ENCODE results near the gene TSPYL1.
A peak's percentile ranks its signal among the peaks of the same experiment; 100 is the strongest.

TSPYL1 gene

GRCh38 chr6:116277124-116277523, 2.6 kb downstream of the TSPYL1 start:
- no peak for TF ChIP-seq ZNF8 (CRISPR knock-in tag; IDR thresholded peaks at IDR 0.05)
- no peak for TF ChIP-seq CREB5 (CRISPR knock-in tag; IDR thresholded peaks at IDR 0.05; ENCODE audit: low read depth)
- no peak for TF ChIP-seq ZFP3 (CRISPR knock-in tag; IDR thresholded peaks at IDR 0.05)
- no peak for ATAC-seq

- TF ChIP-seq TOX (CRISPR knock-in tag; IDR thresholded peaks at IDR 0.05; ENCODE audit: borderline replicate concordance), result no peak
- TF ChIP-seq BACH2 (CRISPR knock-in tag; IDR thresholded peaks at IDR 0.05; ENCODE audit: borderline replicate concordance), result no peak
- no peak for TF ChIP-seq SNAI2 (CRISPR knock-in tag; IDR thresholded peaks at IDR 0.05)
- TF ChIP-seq ZNF70 (CRISPR knock-in tag; IDR thresholded peaks at IDR 0.05), result no peak
- TF ChIP-seq ISL1 (CRISPR knock-in tag; IDR thresholded peaks at IDR 0.05), result no peak
- TF ChIP-seq ZC3H10 (CRISPR knock-in tag; IDR thresholded peaks at IDR 0.05), result no peak
- ATAC-seq, result no peak
Measured at GRCh38 chr6:116271149-116271708, 8.5 kb downstream of the TSPYL1 start.

GRCh38 chr6:116268589-116269293, 11.0 kb downstream of the TSPYL1 start:
- ATAC-seq, result peak; percentile 94
- TF ChIP-seq CREB5 (CRISPR knock-in tag; IDR thresholded peaks at IDR 0.05; ENCODE audit: low read depth), result no peak
- TF ChIP-seq TCF4 (CRISPR knock-in tag; IDR thresholded peaks at IDR 0.05; ENCODE audit: borderline replicate concordance), result peak; percentile 82

- ATAC-seq, result peak; percentile 44
- TF ChIP-seq CSRNP3 (CRISPR knock-in tag; IDR thresholded peaks at IDR 0.05), result no peak
- no peak for TF ChIP-seq ZFP30 (CRISPR knock-in tag; IDR thresholded peaks at IDR 0.05)
- TF ChIP-seq CREB5 (CRISPR knock-in tag; IDR thresholded peaks at IDR 0.05; ENCODE audit: low read depth), result no peak
- no peak for TF ChIP-seq POU6F1 (CRISPR knock-in tag; IDR thresholded peaks at IDR 0.05; ENCODE audit: borderline replicate concordance, low read depth)
- TF ChIP-seq TCF4 (CRISPR knock-in tag; IDR thresholded peaks at IDR 0.05; ENCODE audit: borderline replicate concordance), result no peak
- no peak for TF ChIP-seq ZNF8 (CRISPR knock-in tag; IDR thresholded peaks at IDR 0.05)
- no peak for TF ChIP-seq PATZ1 (CRISPR knock-in tag; IDR thresholded peaks at IDR 0.05; ENCODE audit: borderline replicate concordance)
- TF ChIP-seq ZC3H10 (CRISPR knock-in tag; IDR thresholded peaks at IDR 0.05), result no peak
- no peak for TF ChIP-seq OSR1 (CRISPR knock-in tag; IDR thresholded peaks at IDR 0.05)
- TF ChIP-seq ZNF70 (CRISPR knock-in tag; IDR thresholded peaks at IDR 0.05), result no peak
- no peak for TF ChIP-seq BACH2 (CRISPR knock-in tag; IDR thresholded peaks at IDR 0.05; ENCODE audit: borderline replicate concordance)
- TF ChIP-seq SNAI2 (CRISPR knock-in tag; IDR thresholded peaks at IDR 0.05), result no peak
- TF ChIP-seq RARB (CRISPR knock-in tag; IDR thresholded peaks at IDR 0.05), result no peak
Measured at GRCh38 chr6:116267836-116268588, 11.7 kb downstream of the TSPYL1 start.
